ENCODE data around the gene EDA. TPM values are rescaled to one million over a fixed set of nuclear protein-coding genes. Genes with fewer than 3 reads are reported as not detected.

Gene EDA
- total and polyA plus RNA-seq, 2 donors, result 0.76 to 1.5 TPM

DNA sequence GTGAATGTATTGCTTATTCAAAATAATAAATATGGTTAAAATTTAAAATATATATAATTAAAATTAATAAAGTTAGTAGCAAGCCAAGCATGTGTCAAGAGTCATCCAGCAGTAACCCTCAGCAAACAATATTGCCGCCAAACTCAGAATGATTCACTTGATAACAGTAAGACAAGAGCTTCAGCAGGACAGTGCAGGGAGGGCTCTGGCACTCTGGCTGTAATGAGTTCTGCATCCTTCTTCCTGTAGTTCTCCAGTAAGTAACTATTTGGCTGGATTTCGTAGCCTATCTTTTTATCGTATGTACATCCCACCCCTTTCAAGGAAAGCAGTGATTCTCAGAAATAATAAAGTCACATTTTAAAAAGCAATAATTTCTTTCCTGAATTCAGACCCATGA lies 464.0 kb downstream of the EDA start:
- no peaks in the 10 kb centered on the region for H3K36me3 ChIP-seq (ENCODE audit: control insufficient read depth in 2 of 2, insufficient read depth in 2 of 2, low read length in 1 of 2)
- no peaks in the 10 kb centered on the region for H3K4me1 ChIP-seq (ENCODE audit: control insufficient read depth in 2 of 2, insufficient read depth in 2 of 2, low read length in 2 of 2)
- WGBS, result 94% methylated on average over 3 of the region's 3 CpGs
- no peak overlapping the region for H3K27ac ChIP-seq (ENCODE audit: low read depth in 1 of 2, low read length in 1 of 2)
- no peak for DNase-seq (ENCODE audit: low read depth in 6 of 9, low spot score in 9 of 9)
- no peaks in the 10 kb centered on the region for H3K27me3 ChIP-seq (ENCODE audit: control insufficient read depth in 2 of 2, insufficient read depth in 1 of 2, low read length in 1 of 2)
- H3K9me3 ChIP-seq (ENCODE audit: control insufficient read depth in 2 of 2, insufficient read depth in 1 of 2, low read length in 1 of 2), result no peaks in the 10 kb centered on the region
- H3K4me3 ChIP-seq (ENCODE audit: low read length in 2 of 2), result no peak overlapping the region

DNA sequence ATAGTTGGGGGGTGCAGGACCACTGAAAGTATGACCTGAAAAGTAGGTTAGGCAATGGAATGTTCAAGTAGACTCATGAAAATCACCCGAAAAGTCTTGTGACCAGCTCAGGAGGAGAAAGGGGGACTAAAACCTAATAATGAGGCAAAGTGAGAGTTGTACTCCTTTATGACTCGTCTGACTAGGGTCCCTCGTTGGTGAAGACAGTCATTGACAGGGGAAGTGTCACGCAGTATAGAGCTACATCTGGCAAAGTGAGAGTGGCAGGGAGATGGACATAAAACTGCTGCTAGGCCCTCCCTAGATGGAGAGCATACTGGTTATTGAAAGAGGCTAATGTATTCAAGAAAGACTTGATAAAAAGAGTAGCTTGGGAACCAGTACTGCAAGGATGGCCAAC lies 466.8 kb downstream of the EDA start:
- H3K27ac ChIP-seq (ENCODE audit: low read depth in 1 of 2, low read length in 1 of 2), result no peak overlapping the region
- H3K27me3 ChIP-seq (ENCODE audit: control insufficient read depth in 2 of 2, insufficient read depth in 1 of 2, low read length in 1 of 2), result no peaks in the 10 kb centered on the region
- no peaks in the 10 kb centered on the region for H3K36me3 ChIP-seq (ENCODE audit: control insufficient read depth in 2 of 2, insufficient read depth in 2 of 2, low read length in 1 of 2)
- DNase-seq (ENCODE audit: low read depth in 6 of 9, low spot score in 9 of 9), result no peak
- H3K4me1 ChIP-seq (ENCODE audit: control insufficient read depth in 2 of 2, insufficient read depth in 2 of 2, low read length in 2 of 2), result no peaks in the 10 kb centered on the region
- 69% methylated on average over 4 of the region's 4 CpGs for WGBS
- H3K4me3 ChIP-seq (ENCODE audit: low read length in 2 of 2), result no peak overlapping the region
- H3K9me3 ChIP-seq (ENCODE audit: control insufficient read depth in 2 of 2, insufficient read depth in 1 of 2, low read length in 1 of 2), result no peaks in the 10 kb centered on the region

DNA sequence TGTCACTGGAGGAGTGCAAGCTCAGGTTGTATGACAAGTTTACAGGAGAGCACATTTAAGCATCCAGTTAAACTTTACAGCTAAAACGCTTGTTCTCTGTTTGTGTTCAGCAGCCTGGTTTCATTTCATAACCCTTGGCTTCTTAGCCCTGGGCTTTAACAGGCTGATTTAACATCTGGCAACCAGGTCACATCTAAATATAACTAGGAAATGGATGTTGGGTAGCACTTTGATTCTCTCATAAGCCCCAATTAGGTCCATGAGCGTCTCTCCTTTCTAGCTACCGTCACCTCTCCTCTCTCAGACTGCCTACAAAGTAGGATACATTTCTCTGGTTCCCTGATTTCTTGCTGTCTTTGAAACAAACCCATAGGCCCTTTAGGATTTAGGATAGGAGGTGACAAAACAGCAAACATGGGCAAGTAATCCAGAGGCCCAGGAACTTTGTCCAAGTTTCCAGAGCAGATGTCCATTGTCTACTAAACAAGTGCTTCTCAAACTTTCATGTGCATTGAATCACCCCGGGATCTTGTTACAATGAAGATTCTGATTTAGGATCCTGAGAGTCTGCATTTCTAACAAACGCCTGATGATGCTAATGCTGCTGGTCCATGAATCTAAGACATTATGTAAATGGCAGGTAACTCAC lies 468.8 kb downstream of the EDA start:
- 95% methylated on average over 5 of the region's 5 CpGs for WGBS
- Histone ChIP-seq H3K27me3 (ENCODE audit: control insufficient read depth in 2 of 2, insufficient read depth in 1 of 2, low read length in 1 of 2) (no peaks in the 10 kb centered on the region), H3K9me3 (ENCODE audit: control insufficient read depth in 2 of 2, insufficient read depth in 1 of 2, low read length in 1 of 2) (no peaks in the 10 kb centered on the region), H3K27ac (ENCODE audit: low read depth in 1 of 2, low read length in 1 of 2) (no peak overlapping the region), H3K4me1 (ENCODE audit: control insufficient read depth in 2 of 2, insufficient read depth in 2 of 2, low read length in 2 of 2) (no peaks in the 10 kb centered on the region), H3K4me3 (ENCODE audit: low read length in 2 of 2) (no peak overlapping the region), H3K36me3 (ENCODE audit: control insufficient read depth in 2 of 2, insufficient read depth in 2 of 2, low read length in 1 of 2) (no peaks in the 10 kb centered on the region)
- no peak for DNase-seq (ENCODE audit: low read depth in 6 of 9, low spot score in 9 of 9)

DNA sequence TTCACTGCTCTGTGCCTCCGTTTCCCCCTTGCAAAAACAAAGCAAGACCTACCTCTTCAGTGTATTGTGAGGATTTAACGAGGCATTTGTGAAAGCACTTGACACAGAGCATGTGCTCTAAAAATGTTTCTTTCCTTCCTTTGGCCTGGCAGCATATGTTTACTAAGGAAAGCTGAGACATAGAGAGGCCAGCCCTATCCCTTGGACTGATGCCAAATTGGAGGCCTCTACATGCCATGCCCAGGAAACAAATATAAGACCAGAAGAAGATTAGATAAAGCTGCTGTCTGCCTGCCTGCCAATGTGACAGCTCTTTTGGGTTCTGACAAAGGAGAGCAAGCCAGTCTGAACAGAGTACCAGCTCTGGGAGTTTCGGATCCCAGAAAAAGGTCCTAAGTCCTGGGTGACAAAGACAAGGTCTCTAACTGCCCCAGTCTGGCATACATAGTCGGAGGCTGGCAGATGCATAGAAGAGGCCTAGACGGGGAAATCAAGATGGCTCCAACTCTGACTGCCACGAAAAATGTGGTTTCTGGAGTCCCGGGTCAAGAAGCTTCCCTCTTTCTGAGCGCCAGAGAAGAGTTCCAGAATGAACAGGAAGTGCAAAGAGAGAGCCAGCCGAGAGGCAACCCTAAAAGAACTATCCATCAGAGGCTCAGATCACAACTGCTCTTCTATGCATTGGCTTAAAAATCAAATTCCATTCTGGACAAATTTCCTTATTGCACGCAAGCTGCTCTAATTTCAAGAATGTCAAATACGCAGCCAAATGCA lies 472.1 kb downstream of the EDA start:
- WGBS, result 63% methylated on average over 11 of the region's 11 CpGs
- Histone ChIP-seq H3K9me3 (ENCODE audit: control insufficient read depth in 2 of 2, insufficient read depth in 1 of 2, low read length in 1 of 2) (no peaks in the 10 kb centered on the region), H3K27ac (ENCODE audit: low read depth in 1 of 2, low read length in 1 of 2) (no peak overlapping the region), H3K4me3 (ENCODE audit: low read length in 2 of 2) (no peak overlapping the region), H3K4me1 (ENCODE audit: control insufficient read depth in 2 of 2, insufficient read depth in 2 of 2, low read length in 2 of 2) (no peaks in the 10 kb centered on the region), H3K36me3 (ENCODE audit: control insufficient read depth in 2 of 2, insufficient read depth in 2 of 2, low read length in 1 of 2) (no peaks in the 10 kb centered on the region), H3K27me3 (ENCODE audit: control insufficient read depth in 2 of 2, insufficient read depth in 1 of 2, low read length in 1 of 2) (no peaks in the 10 kb centered on the region)
- DNase-seq (ENCODE audit: low read depth in 6 of 9, low spot score in 9 of 9), result no peak

DNA sequence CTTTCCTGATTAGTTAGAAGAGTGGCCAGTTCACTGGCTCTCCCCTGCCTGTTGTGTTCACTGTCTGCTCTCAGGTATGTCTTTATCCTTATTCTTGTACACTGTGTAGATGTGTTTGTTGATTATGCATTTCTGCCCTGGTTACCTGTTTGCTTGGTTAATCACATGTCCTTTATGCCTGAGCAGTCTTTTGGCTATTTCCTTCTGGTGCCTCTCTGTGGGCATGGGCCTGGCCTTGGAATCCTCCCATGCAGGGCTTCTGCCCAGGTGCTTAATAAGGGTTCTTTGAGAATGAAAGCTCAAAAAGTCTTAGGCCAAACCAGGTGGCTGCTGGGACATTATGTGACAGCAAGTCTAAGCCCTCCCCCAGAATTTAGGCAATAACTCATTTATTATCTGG lies 472.8 kb downstream of the EDA start:
- DNase-seq (ENCODE audit: low read depth in 6 of 9, low spot score in 9 of 9), result no peak

More for the DNA sequence above, 472.8 kb downstream of the EDA start:
- Histone ChIP-seq H3K4me1 (ENCODE audit: control insufficient read depth in 2 of 2, insufficient read depth in 2 of 2, low read length in 2 of 2) (no peaks in the 10 kb centered on the region), H3K27me3 (ENCODE audit: control insufficient read depth in 2 of 2, insufficient read depth in 1 of 2, low read length in 1 of 2) (no peaks in the 10 kb centered on the region), H3K9me3 (ENCODE audit: control insufficient read depth in 2 of 2, insufficient read depth in 1 of 2, low read length in 1 of 2) (no peaks in the 10 kb centered on the region), H3K36me3 (ENCODE audit: control insufficient read depth in 2 of 2, insufficient read depth in 2 of 2, low read length in 1 of 2) (no peaks in the 10 kb centered on the region), H3K27ac (ENCODE audit: low read depth in 1 of 2, low read length in 1 of 2) (no peak overlapping the region), H3K4me3 (ENCODE audit: low read length in 2 of 2) (no peak overlapping the region)

Other genes with a start within 250 kb of the EDA start
- gene NALF2, start 111.8 kb upstream of the EDA start, total RNA-seq, result under 0.01 TPM
- gene NALF2, start 111.8 kb upstream of the EDA start, polyA plus RNA-seq, result 0.14 TPM